KG1 (cell line): ENCODE data around the gene RAD51B.

ENCODE experiments used
- DNase-seq: peaks from one replicate; lab custom pipeline; 2025; lab: John Stamatoyannopoulos, UW

The RAD51B gene

DNA sequence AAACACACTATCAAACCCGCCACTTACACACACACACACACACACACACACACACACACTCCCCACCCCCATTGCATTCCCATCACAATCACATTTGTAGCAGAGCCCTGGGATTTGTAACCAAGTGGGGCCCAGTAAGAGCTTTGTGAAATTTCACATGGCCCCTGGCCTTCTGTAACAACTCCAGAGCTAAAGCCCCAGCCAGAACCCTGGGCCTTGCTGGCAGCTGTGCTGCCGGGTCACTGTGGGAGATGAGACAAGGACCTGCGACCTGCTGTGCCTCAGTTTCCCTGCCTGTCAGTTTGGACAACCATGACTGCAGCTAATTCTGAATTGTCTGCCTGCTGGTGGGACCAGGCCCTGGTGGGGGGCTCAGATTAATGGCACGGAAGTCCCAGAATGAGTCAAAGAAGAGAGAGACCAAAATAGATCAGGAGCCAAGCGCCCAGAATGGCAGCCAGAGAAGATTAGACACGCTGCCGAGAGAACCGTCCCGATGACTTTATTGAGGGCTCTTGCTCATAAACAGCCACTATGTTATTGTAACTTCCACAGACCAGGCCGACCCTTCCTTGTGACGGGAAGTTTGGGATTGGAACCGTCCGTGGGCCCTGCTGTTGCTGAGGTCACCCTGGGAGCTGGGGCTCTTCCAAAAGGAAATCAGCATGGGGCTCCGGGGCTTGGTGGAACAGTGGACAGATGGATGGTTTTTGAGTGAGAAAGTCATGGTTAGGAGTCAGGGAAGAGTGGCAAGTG, 850.2 kb downstream of the RAD51B start:
- DNase-seq = no peak

GRCh38 chr14:68670359-68670715, 850.8 kb downstream of the RAD51B start:
- DNase-seq = no peak

DNA sequence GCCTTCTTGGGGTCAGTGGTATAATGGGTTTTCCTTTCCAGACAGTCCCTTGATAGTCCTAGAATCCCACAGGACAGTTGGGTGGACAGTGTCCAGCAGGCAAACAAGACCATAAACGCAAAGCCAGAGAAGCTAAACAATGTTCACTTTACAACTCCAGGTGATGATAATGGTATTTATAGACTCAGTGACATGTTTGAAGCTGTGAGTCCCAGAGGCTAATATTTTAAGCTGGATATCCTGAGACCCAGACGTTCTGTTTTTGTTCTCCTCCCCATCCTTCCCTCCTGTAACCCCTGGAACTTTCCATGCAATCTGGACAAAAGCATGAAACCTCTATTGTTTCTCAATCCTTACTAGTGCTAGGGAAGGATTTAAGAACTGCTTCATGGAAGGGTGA, 852.3 kb downstream of the RAD51B start:
- no peak for DNase-seq

DNA sequence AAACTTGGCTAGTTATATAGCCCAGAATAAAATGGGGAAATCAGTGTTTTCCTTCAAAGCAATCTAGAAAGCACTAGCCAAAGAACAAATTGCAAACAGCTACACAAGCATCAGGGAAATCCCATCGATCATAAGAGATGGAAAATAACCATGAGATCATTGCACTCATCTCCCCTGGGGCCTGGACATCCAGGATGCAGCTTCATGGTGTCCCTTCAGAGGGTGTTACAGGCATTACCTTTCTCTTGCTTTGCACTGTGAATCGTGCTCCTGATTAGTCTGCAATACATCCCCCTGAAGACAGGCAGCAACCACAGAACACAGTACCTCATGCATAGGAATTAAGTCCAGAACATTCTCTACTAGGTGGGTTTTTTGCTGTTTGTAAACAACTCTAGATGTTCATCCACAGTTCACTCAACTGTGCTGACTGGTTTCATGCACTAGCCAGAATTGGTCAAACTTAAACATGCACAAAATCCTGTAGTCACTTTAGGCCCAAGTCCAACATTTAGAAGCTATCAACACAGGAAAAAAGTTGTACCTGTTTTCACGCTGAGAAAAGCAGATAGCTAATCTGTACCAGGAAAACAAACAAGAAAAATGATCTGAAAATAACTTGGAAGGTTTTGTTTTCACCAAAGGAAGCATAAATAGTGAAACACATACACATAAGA, 853.2 kb downstream of the RAD51B start:
- DNase-seq = no peak

DNA sequence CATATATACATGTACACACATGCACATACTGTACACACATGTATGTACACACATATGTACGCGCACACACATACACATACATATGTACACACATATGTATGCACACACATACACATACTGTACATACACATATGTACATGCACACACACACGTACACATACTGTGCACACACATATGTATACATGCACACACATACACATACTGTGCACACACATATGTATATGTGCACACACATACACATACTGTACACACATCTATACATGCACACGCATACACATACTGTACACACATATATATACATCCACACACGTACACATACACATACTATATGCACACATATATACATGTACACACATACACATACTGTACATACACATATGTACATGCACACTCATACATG, 853.9 kb downstream of the RAD51B start:
- no peak for DNase-seq

DNA sequence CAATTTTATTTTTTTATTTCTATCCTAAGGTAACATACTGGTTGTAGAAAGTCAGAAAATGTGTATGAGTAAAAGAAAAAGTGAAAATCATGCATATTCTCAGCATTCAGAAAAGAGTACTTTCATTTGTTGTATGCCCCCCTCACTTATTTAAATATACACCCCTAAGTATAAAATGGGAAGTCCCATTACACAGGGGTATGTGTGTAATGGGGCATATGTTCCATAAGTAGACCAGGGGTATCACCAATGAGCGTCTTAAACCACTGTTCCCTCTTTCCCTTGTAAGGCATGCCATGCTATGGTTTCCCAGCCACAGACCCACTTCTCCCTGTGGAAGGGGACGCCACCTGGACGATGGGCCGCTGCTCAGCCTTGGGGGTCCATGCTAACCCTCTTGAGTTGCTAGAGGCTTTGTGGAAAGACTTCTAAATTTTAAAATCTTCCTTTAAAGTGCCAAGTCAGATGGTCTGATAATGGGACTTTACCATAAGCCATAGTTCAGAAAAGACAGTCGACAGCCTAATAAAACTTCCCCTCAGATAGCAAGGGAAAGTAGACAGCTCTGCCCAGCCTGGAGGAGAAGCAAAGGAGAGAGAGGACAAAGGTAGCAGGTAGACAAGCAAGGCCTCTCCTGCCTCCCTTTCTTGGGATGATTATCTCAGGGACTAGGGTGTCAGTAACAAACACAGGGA, 855.1 kb downstream of the RAD51B start:
- DNase-seq = no peak

- no peak for DNase-seq
These were observed 855.6 kb downstream of the RAD51B start for GRCh38 chr14:68675233-68675577.

DNA sequence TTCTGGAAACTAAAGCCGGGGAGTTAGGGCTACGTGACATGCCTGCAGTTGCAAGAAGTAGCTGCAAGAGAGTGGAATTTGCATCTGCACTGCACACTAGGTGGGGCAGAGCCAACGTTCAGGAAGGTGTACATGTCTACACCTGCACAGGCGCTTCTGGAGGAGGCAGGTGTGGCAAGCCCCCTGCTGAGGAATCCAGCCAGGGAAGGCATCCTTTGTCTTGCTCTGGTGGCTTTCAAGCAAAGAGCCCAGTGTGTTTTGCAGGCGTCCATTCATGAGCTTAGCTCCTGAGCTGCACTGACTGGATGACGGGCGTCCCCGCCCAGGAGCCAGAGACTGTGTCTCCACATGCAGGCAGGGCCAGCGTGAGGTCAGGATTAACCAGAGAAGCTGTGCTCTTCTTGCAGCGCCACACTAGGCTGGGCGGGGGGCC, 856.9 kb downstream of the RAD51B start:
- no peak for DNase-seq

DNA sequence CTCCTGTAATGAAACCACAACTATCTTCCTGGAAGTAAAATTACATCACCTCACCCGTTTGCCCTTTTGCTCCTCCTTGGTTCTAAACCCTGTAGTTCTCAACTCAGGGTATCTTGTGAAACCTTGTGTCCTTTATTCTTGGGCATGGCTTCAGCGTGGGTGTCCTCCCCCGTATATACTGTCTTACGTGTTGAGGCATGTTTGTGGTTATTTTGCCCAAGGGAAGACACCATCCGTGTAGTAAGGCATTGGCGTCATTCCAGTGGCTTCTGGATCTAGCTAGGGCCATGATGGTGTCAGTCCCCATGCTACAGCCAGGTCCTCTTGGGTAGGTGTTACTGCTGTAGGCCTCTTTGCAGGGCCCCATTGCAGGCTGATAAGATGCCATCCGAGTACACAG, 857.9 kb downstream of the RAD51B start:
- DNase-seq = no peak

DNA sequence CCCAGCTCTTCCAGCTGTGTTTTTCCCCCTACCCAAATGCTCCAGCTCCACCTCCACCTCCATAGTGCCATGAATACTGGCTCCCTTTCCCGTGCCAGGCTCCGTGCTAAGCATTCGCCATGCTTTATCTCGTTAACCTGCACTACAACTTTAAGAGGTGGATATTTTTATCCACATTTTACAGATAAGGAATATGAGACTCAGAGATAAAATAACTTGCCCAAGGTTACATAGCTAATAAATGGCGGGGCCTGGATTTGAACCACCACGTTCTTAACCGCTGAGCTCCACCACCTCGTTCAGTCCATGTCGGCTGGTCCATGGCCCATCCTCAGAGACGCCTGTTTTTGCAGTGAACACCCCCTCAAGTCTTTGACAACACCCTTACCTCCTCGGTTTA, 858.3 kb downstream of the RAD51B start:
- DNase-seq = no peak

DNA sequence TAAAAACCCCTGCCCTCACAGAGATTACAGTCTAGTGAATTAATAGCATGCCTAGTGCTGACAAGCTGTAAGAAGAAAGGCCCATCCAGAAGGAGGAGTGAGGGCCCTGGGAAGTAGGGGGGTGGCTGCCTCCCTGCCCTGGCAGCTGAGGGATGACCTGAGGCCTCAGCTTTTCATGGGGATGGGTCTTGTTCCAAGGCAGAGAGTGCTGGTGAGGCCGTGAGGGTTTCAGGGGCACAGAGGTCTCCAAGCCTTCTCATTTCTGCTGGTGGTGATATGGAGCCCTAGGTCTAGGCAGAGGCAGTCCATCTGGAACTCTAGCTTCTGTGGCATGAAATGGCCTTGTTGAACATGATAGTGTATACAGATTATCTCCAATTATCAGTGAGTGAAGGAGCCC, 858.9 kb downstream of the RAD51B start:
- no peak for DNase-seq

DNA sequence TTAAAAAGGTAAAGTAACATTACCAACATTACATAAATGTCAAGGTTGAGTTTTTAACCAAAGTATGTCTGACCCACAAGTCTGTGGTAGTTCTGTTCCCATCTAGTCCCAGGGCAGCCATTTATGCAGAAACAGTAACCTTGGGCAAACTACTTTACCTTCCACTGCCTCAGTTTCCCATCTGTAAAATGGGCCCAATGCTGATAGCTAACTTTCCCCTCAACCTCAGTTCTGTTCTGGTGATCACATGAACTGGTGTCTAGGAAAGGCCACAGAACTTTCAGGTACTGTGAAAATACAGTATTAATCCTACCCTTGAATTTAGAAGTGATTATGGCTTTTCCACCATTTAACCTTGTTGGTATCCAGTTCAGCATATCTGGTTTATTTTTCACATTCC, 859.7 kb downstream of the RAD51B start:
- DNase-seq = no peak

DNA sequence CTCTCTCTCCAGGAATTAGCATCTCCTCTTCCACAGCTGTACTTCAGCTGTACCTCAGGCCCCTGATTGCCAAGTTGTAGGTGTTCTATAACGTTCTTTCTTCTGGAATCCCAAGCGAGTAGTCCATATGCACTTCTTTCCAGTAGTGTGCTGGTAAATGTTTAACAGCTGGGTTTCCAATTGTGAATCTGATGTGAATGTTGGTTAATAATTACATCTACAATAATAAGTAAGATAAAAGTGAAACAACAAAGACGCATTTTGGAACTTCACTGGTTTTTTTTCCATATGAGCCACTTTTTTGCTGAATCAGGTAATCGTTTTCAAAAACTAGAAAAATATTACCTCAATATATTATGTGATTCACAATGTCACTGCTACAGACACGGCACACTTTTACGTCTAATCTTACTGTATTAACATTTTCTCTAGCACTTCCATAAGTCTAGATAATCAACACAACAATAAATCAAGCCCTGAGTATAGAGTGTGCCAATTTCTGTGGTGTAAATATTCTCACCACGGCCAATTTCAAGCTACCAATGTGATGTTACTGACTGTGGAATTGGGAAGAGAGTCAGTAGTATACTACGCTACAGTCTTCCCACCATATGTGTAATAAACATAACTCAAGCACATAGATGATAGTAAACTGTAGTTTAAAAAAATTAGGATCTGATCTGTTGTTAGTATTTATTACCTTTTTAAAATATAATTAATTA, 860.3 kb downstream of the RAD51B start:
- no peak for DNase-seq

DNA sequence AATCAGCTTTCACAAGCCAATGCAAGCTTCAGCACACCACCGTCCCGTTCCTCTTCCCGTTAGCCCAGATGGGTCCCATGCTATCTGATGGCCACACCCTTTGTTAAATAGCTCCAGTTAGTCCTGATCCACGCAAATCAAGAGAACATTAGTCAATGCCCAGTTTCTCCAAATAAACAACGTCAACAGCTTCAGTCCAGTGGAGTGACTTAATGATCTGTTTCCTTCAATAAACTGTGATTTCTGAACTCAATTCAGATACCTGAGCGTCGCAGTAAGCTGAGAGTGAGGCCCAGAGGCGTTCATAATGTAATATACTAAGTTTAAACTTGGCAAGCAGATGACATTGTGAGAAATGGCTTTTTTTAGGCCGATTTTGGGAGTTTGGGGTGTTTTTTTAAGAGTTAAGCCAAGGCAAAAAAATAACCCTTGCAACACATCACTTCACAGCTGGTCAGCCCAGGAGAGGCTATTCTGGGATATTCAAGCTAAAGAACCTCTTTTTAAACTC, 861.0 kb downstream of the RAD51B start:
- DNase-seq = no peak

DNA sequence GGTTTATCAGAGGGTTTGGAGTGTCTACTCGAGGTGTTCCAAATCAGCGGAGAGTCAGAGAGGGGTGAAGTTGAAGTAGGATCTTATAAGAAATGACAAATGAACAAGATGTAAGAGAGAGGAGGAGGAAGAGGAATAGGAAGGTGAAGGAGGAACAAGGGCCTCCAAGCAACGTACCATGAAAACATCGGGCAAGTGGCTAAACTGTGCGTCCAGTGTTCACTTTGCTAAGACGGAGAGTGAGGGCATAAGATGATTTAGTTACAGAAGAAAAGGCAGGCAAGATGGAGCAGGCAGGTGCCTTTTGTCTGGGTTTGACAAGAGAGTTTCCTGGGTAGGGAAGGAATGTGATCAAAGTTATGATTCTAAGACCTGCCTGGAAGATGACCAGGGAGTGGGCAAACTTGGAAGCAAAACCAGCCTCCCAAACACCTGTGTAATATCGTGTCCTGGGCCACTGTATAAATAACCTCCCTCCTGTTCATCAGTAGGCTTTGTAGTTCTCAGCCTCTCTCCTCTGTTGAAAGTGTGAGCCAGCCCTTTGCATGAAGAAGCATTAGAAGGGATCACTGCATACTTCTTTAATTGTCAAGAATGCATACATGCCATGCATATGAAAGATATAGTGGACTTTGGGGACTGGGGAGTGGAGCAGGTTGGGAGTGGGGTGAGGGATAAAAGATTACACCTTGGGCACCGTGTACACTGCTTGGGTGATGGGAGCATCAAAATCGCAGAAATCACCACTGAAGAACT, 861.9 kb downstream of the RAD51B start:
- no peak for DNase-seq

- peak; percentile 73 for DNase-seq
These were observed 862.9 kb downstream of the RAD51B start for GRCh38 chr14:68682166-68683103.

DNA sequence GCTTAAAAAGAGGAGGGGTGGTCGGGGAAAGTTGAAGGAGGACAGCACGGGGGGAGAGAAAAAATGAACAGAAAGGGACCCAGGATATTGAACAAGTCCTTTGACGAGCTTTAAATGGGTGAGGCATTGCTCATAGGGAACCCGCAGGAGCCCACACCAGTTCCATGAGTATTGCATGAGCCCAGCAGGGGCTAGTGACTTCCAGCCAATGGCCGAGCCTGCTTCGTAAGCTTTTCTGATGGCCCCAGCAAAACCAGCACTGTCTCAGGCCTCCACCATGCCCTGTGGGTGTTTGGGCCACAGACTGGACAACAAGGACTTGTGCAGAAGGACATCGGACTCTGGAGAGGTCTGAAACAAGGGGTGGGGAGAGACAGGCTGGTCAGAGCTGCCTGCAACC, 863.7 kb downstream of the RAD51B start:
- no peak for DNase-seq

DNA sequence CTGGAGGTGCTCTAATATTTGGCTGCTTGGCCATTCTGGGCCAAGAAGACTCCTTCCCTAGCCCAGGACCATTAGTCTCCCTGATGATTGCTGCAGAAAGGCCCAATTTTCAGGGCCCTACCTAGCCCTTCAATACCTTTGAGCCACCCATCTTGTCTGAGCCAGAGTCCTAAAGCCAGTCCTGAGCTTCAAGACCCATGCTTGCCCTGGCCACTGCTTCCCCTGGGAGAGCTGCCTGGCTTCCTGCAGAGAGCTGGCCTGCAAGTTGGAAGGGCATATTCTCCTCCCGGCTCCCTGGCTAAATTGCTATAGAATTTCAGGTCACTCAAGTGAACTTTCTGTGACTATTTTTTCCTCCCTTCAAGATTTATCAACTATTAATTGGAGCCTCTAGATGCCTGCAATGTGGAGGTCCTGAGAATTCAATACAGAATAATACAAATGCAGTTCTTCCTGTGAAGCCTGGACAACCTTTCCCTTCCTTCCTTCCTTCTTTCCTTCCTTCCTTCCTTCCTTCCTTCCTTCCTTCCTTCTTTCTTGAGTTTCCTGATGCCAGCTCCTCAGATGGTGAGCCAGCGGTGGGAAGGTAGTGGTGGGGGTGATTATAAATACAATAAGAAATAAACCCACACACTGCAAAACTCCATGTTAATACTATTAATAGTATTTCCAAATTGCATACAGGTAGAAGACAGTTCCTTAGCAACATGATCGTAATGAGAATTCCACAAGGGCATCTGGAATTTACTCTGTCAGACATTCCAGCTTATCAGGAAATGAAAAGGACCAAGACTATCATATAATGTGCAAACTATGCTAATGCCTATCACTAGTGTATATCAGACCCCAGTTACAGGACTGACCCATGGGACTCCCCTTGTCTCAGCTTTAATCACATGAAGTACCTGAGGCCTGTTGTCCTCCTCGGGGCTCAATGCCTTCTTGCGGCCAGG, 865.2 kb downstream of the RAD51B start:
- no peak for DNase-seq

DNA sequence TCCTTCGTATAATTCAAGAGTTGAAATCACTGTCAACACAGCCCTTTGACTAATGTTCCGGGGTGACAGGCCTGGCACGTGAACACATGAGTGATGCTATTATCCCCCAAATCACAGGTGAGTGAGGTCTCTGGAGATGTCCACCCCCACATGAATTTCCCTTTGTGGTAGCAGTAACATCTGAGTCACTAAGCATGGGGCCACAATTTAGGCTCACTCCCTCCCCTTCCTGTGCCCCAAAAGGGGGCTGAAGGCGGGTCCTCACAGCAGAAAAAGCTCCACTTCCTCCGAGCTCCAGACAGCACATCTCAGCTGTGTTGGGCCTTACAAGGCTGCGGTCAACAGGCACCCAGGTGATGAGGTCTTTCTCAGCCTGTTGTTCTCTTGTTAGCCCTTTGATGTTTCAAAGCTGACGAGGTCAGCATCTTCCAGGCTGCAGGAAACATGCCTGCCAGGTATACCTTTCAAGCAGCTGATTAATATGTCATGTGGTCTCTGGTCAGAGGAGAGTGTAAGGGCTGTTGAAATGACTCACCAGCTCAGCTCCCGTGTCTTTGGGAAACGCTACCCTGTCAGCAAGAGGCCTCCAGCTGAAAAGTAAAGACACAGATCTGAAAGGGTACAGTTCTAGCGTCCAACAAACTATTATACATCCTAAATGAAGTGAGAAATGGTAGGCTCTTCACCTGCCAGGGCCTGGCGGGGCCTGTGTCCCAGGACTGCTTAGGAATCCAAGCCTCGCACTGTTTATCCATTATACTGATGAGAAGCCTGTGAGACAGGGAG, 866.0 kb downstream of the RAD51B start:
- peak; percentile 44 for DNase-seq
